Omental fat pad (tissue), 4 donors: ENCODE results near the gene A2M. TPM values are rescaled to one million over a fixed set of nuclear protein-coding genes. Genes with fewer than 3 reads are reported as not detected.

Experiments used
- ATAC-seq: fragments of 150-250 bp; one replicate; pipeline ENCODE4 v1.9.1; 2016; ENCODE audit warnings: mild to moderate bottlenecking, moderate library complexity; ENCODE audit not compliant: low FRiP score
- DNase-seq: peaks from one replicate; pipeline ENCODE4 v3.0.0-alpha.2; 2019; ENCODE audit warnings: low spot score
- CTCF ChIP-seq, 3 donors: fragments of 450-650 bp; IDR thresholded peaks; one replicate each; pipeline ENCODE4 v1.5.1; 2016 to 2017; ENCODE audit warnings: antibody characterized with exemption in 3 of 3, mild to moderate bottlenecking in 3 of 3, moderate library complexity in 2 of 3
- total RNA-seq, 4 donors: library from RNA; depleted of rRNA; stranded (reverse); fragments of >200 nt; gene quantifications; one replicate each; pipeline ENCODE4 v1.1.0, GENCODE V29; 2016

A2M gene
- total RNA-seq, 4 donors from 2014 or later, result 178 to 694 (median 529) TPM

- no peak for TF ChIP-seq CTCF (IDR thresholded peaks at IDR 0.05)
- DNase-seq, result no peak
- ATAC-seq, result no peak
Observed at GRCh38 chr12:9066755-9067423, 48.8 kb downstream of the A2M start.

- no peak for TF ChIP-seq CTCF (IDR thresholded peaks at IDR 0.05)
- no peak for DNase-seq
- no peak for ATAC-seq
Observed at GRCh38 chr12:9066183-9066623, 49.5 kb downstream of the A2M start.

GRCh38 chr12:9065607-9065856 is 50.2 kb downstream of the A2M start:
- no peak for DNase-seq
- no peak for ATAC-seq
- no peak for TF ChIP-seq CTCF (IDR thresholded peaks at IDR 0.05)

- no peak for TF ChIP-seq CTCF (IDR thresholded peaks at IDR 0.05)
- no peak for DNase-seq
- peak; percentile 89 for ATAC-seq
Observed at GRCh38 chr12:9064815-9065606, 50.7 kb downstream of the A2M start.

GRCh38 chr12:9064201-9064814 is 51.4 kb downstream of the A2M start:
- peak; percentile 70 for ATAC-seq
- no peak for DNase-seq
- no peak for TF ChIP-seq CTCF (IDR thresholded peaks at IDR 0.05)

GRCh38 chr12:9052610-9053009 is 63.1 kb downstream of the A2M start:
- no peak for TF ChIP-seq CTCF (IDR thresholded peaks at IDR 0.05)
- ATAC-seq, result no peak

More at GRCh38 chr12:9052610-9053009, 63.1 kb downstream of the A2M start:
- no peak for DNase-seq
